Spleen (tissue), 11 donors: ENCODE data around the gene TEX22. TPM values are rescaled to one million over a fixed set of nuclear protein-coding genes. Genes with fewer than 3 reads are reported as not detected.
A peak's percentile ranks its signal among the peaks of the same experiment; 100 is the strongest.

Experiments
- DNase-seq: peaks from one replicate; pipeline ENCODE4 v3.0.0-alpha.2; 2020
- H3K27ac ChIP-seq, 8 donors: fragments of 200-600 bp; sonication (generic) in 7 of 8; 1 replicate in 4 of 8; 2 replicates in 4 of 8; pipeline versions ENCODE4 v1.5.0 to v1.8.0; 2016 to 2021; ENCODE audit warnings: inconsistent platforms in 4 of 8, mild to moderate bottlenecking in 4 of 8, moderate library complexity in 1 of 8
- H3K27me3 ChIP-seq, 7 donors: fragments of 200-600 bp; sonication (generic) in 6 of 7; replicated peaks in 1 of 7; 1 replicate in 4 of 7; 2 replicates in 3 of 7; pipeline versions ENCODE4 v1.5.0 to v1.8.0; 2016 to 2021; ENCODE audit warnings: inconsistent platforms in 3 of 7, mild to moderate bottlenecking in 1 of 7
- H3K36me3 ChIP-seq, 6 donors: fragments of 200-600 bp; sonication (generic) in 5 of 6; 1 replicate in 4 of 6; 2 replicates in 2 of 6; pipeline versions ENCODE4 v1.5.0 to v1.8.0; 2016 to 2021; ENCODE audit warnings: inconsistent platforms in 2 of 6
- H3K4me1 ChIP-seq, 6 donors: fragments of 200-600 bp; sonication (generic) in 5 of 6; 1 replicate in 3 of 6; 2 replicates in 3 of 6; pipeline versions ENCODE4 v1.5.0 to v1.8.0; 2016 to 2021; ENCODE audit warnings: inconsistent platforms in 3 of 6
- H3K4me3 ChIP-seq, 8 donors: fragments of 200-600 bp; sonication (generic) in 7 of 8; 1 replicate in 4 of 8; 2 replicates in 4 of 8; pipeline versions ENCODE4 v1.5.0 to v1.8.0; 2016 to 2021; ENCODE audit warnings: inconsistent platforms in 4 of 8, mild to moderate bottlenecking in 4 of 8, moderate library complexity in 2 of 8
- H3K9me3 ChIP-seq, 8 donors: fragments of 200-600 bp; sonication (generic) in 7 of 8; 1 replicate in 4 of 8; 2 replicates in 4 of 8; pipeline versions ENCODE4 v1.5.0 to v1.8.0; 2016 to 2021; ENCODE audit warnings: inconsistent platforms in 4 of 8
- POLR2A ChIP-seq, 3 donors: fragments of 450-650 bp; IDR thresholded peaks; one replicate each; pipeline ENCODE4 v1.5.1; 2017; ENCODE audit warnings: antibody characterized with exemption in 3 of 3, mild to moderate bottlenecking in 1 of 3
- POLR2AphosphoS5 ChIP-seq, 3 donors: sonication (generic); formaldehyde crosslinking; IDR thresholded peaks; one replicate each; pipeline ENCODE4 v1.5.1; 2017; ENCODE audit warnings: antibody characterized with exemption in 3 of 3
- WGBS, 5 donors: extraction: QIAGEN DNeasy Blood & Tissue Kit in 3 of 5; methylation state at CpG; one replicate each; pipeline versions ENCODE4 v1.1.5 to v1.1.7; 2013 to 2018; 5-methylcytosine and 5-hydroxymethylcytosine counted together
- intact Hi-C: fragments of 100-400 bp; cut with DNase I; formaldehyde crosslinking; loops from one replicate; pipeline ENCODE4 v1.15.0; 2023; ENCODE audit warnings: low total_unique reads
- polyA plus RNA-seq, 3 donors: library from polyadenylated mRNA; stranded (reverse); fragments of 200-250 nt; gene quantifications; one replicate each; pipeline ENCODE4 v1.2.1, GENCODE V29; 2013
- total RNA-seq, 7 donors: library from RNA; depleted of rRNA in 3 of 7; stranded (reverse); fragments of >200 nt in 3 of 7; fragmentation: NEBNext Ultra II Directional in 4 of 7; extraction: Animal tissue kit (Norgen Biotek cat#: 25700) in 4 of 7; gene quantifications; one replicate each; pipeline versions ENCODE4 v1.1.0 to v1.2.1, GENCODE V29; 2016 to 2021
- TF ChIP-seq, protein P1 (sequence below), 11 experiments: fragments of 200-600 bp in 7 of 11; fragments of 450-650 bp in 4 of 11; sonication (generic) in 4 of 11; IDR thresholded peaks in 8 of 11; conservative IDR thresholded peaks in 3 of 11; 1 replicate in 7 of 11; 2 replicates in 4 of 11; pipeline versions ENCODE4 v1.4.0 to v1.8.0; 2016 to 2021; ENCODE audit warnings: antibody characterized with exemption in 11 of 11, inconsistent platforms in 4 of 11, mild to moderate bottlenecking in 1 of 11
- donor health status: healthy with polysubstance abuse.
- donor health status: DM: no; HTN: no; CAD: no; lungs with moderate emphysema.
- donor health status: DM: no; HTN: no; CAD: no.
- donor health status: Bipolar disorder and iron deficiency.
- donor health status: healthy.
- donor health status: DM: no; HTN: no; CAD: no.
- donor health status: DM: yes; HTN: yes; CAD: no.

The TEX22 gene
- total and polyA plus RNA-seq, 10 donors, result 0.33 to 5.3 (median 1.0) TPM

DNA sequence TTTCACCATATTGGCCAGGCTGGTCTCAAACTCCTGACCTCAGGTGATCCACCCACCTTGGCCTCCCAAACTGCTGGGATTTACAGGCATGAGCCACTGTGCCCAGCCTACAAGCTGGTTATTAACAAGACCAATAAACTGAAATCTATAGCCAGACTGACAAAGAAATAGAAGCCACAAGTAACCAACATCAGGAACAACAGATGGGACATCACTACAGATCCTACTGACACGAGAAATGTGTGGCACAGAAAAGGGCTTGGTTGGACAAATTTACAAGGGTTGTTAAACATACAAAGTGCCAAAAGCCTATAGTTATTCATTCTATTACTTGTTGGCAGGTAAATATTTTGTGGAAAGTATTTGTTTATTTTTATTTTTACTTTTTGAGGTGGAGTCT lies 32.9 kb downstream of the TEX22 start:
- intact Hi-C loops, result no loop called here
- TF ChIP-seq POLR2AphosphoS5 (IDR thresholded peaks at IDR 0.05), result no peak
- TF ChIP-seq, protein P1, sequence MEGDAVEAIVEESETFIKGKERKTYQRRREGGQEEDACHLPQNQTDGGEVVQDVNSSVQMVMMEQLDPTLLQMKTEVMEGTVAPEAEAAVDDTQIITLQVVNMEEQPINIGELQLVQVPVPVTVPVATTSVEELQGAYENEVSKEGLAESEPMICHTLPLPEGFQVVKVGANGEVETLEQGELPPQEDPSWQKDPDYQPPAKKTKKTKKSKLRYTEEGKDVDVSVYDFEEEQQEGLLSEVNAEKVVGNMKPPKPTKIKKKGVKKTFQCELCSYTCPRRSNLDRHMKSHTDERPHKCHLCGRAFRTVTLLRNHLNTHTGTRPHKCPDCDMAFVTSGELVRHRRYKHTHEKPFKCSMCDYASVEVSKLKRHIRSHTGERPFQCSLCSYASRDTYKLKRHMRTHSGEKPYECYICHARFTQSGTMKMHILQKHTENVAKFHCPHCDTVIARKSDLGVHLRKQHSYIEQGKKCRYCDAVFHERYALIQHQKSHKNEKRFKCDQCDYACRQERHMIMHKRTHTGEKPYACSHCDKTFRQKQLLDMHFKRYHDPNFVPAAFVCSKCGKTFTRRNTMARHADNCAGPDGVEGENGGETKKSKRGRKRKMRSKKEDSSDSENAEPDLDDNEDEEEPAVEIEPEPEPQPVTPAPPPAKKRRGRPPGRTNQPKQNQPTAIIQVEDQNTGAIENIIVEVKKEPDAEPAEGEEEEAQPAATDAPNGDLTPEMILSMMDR (IDR thresholded peaks at IDR 0.05 in 8 of 11, conservative IDR thresholded peaks at IDR 0.05 in 3 of 11), result no peak
- no peak for TF ChIP-seq POLR2A (IDR thresholded peaks at IDR 0.05)
- peaks cover 0 to 9% (median 7%) of the 10 kb centered on the region in 8 donors for H3K9me3 ChIP-seq

DNA sequence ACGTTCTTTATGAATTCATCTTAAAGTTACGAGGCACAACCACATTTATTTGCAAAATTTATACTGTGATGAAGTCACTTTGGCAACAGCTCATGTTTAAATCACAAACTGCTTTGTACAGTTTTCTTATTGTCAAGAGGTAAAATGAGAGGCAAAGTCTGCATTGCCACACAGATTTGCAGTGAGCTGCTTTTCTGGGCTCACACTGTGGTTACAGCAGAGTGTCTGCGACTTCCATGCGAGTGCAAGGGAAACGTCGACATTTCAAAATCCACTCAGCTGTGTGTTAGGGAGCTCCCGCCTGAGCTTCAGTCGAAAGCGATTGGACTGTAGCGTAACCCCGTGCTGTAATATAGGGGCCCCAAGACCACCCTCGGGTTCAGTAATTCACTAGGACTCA lies 34.3 kb downstream of the TEX22 start:
- TF ChIP-seq, protein P1 (IDR thresholded peaks at IDR 0.05 in 8 of 11, conservative IDR thresholded peaks at IDR 0.05 in 3 of 11), result no peak
- TF ChIP-seq POLR2AphosphoS5 (IDR thresholded peaks at IDR 0.05) (no peak), POLR2A (IDR thresholded peaks at IDR 0.05) (no peak)
- H3K9me3 ChIP-seq, result peaks cover 0 to 9% (median 3%) of the 10 kb centered on the region in 8 donors
- peaks cover 0 to 14% (median 0%) of the 10 kb centered on the region in 6 donors for H3K36me3 ChIP-seq
- no peak for DNase-seq
- WGBS, 5 donors, result 87 to 94% (median 90%) methylated on average over 12 of the region's 12 CpGs
- no peaks in the 10 kb centered on the region for H3K27me3 ChIP-seq
- intact Hi-C loops, result no loop called here
- no peak overlapping the region for H3K27ac ChIP-seq
- H3K4me1 ChIP-seq, result peaks cover 0 to 71% (median 5%) of the 10 kb centered on the region in 6 donors
- H3K4me3 ChIP-seq, result no peak overlapping the region

More for the DNA sequence above, 32.9 kb downstream of the TEX22 start:
- 97 to 100% (median 97%) methylated on average over 1 of the region's 1 CpG for WGBS, 5 donors
- no peak for DNase-seq
- no peak overlapping the region for H3K4me3 ChIP-seq
- H3K27me3 ChIP-seq, result no peaks in the 10 kb centered on the region
- H3K4me1 ChIP-seq, result peaks cover 0 to 67% (median 5%) of the 10 kb centered on the region in 6 donors
- H3K36me3 ChIP-seq, result peaks cover 0 to 21% (median 4%) of the 10 kb centered on the region in 6 donors
- H3K27ac ChIP-seq, result no peak overlapping the region

DNA sequence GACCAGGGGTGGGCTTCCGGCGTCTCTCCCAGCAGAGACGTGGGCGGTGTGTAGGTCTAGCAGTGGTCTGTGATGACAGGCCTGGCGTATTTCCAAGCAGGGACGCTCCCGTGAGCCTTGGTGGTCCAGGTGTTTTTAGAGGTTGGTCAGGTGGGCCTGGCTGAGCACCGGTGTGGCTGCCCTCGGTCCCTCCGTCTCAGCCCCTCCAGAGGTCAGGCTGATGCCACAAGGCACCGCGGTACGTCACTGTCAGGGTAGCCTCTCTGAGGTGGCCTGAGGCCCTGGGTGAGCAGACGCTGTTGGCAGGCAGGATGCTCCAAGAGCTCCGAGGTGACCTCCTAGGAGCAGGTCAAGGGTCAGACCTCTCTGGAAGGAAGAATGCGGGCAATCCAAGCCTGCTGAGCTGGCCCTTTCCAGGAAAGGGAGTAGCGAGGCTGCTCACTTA lies 34.8 kb downstream of the TEX22 start:
- 80 to 91% (median 85%) methylated on average over 9 to 17 of the region's 17 CpGs for WGBS, 5 donors
- H3K27ac ChIP-seq, result no peak overlapping the region
- H3K36me3 ChIP-seq, result peaks cover 0 to 20% (median 0%) of the 10 kb centered on the region in 6 donors
- no peak overlapping the region for H3K4me3 ChIP-seq
- H3K27me3 ChIP-seq, result no peaks in the 10 kb centered on the region
- H3K9me3 ChIP-seq, result peaks cover 0 to 9% (median 3%) of the 10 kb centered on the region in 8 donors
- intact Hi-C loops, result no loop called here
- peak in 1 of 3 donors; percentile 22 for TF ChIP-seq POLR2AphosphoS5 (IDR thresholded peaks at IDR 0.05)
- TF ChIP-seq, protein P1 (IDR thresholded peaks at IDR 0.05 in 8 of 11, conservative IDR thresholded peaks at IDR 0.05 in 3 of 11), result no peak
- no peak for TF ChIP-seq POLR2A (IDR thresholded peaks at IDR 0.05)
- peaks cover 0 to 71% (median 5%) of the 10 kb centered on the region in 6 donors for H3K4me1 ChIP-seq
- DNase-seq, result no peak

DNA sequence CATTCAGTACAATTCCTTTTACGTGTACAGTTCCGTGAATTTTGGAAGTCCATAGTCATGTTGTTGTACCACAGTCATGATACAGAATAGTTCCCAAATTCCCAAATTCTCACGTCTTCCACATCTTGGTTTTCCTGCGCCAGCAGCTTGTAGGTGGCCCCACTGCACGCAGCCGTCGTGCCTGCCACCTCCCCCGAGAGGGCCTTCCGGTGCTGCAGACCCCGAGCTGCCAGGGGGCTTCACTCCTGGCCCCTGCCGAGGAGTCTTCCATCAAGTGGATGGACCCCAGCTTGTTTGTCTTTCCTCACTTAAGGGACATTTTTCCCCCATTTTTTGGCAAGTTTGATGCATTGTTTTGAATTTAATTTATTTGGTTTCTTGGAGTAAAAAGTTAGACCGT lies 38.1 kb downstream of the TEX22 start:
- intact Hi-C loops, result no loop called here
- Histone ChIP-seq H3K27me3 (no peaks in the 10 kb centered on the region), H3K27ac (no peak overlapping the region), H3K9me3 (peaks cover 0 to 3% (median under 1%) of the 10 kb centered on the region in 8 donors), H3K4me3 (no peak overlapping the region), H3K36me3 (peaks cover 0 to 45% (median 12%) of the 10 kb centered on the region in 6 donors), H3K4me1 (peaks cover 0 to 53% (median 0%) of the 10 kb centered on the region in 6 donors)
- TF ChIP-seq POLR2AphosphoS5 (IDR thresholded peaks at IDR 0.05) (no peak), POLR2A (IDR thresholded peaks at IDR 0.05) (no peak)
- TF ChIP-seq, protein P1 (IDR thresholded peaks at IDR 0.05 in 8 of 11, conservative IDR thresholded peaks at IDR 0.05 in 3 of 11), result no peak
- 81 to 91% (median 86%) methylated on average over 12 of the region's 12 CpGs for WGBS, 5 donors
- no peak for DNase-seq
